ENCODE measurements around the gene SBF1.
"Not testable (repeated sequence)": the region's sequence is repeated elsewhere in the genome, so short reads cannot be mapped to it uniquely, and the experiment has no call there.

The SBF1 gene

GRCh38 chr22:50445880-50446707 lies 28.7 kb downstream of the SBF1 start:
- DNase-seq (ENCODE audit: low spot score) = no peak

- no peak for DNase-seq (ENCODE audit: low spot score)
Measured at GRCh38 chr22:50445071-50445879, 29.6 kb downstream of the SBF1 start.

- no peak for DNase-seq (ENCODE audit: low spot score)
Measured at GRCh38 chr22:50444663-50445062, 30.2 kb downstream of the SBF1 start.

DNA sequence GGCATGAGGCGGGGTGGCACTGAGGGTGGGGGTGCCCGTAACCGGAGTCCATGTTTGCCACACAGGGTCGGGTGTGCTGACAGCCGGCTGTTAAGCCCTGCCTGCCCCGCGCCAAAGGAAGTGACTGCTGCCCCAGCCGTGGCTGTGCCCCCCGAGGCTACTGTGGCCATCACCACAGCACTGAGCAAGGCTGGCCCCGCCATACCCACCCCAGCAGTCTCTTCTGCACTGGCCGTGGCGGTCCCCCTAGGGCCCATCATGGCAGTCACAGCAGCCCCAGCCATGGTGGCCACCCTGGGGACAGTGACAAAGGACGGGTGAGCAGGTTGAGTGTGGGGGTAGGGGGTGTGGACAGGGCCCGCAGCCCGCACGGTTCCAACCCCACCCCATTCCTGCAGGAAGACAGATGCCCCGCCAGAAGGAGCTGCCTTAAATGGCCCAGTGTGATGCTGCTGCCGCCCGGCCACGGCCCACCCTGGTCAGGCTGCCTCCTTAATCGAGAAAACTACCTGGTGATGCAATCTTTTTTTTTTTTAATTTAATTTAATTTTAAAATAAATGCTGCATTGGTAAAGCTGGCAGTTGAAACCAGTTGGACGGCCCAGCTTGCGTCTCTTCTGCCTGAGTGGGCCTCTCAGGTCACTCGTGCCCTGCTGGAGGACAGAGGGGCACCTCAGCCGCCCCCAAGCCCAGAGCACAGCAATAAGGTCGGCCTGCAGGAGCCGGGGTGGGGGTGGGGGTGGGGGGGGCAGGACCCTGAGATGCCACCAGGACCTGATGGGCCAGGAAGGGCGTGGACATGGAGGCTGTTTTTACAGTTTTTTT lies 30.8 kb downstream of the SBF1 start:
- no peak for DNase-seq (ENCODE audit: low spot score)

GRCh38 chr22:50443197-50443596 lies 31.6 kb downstream of the SBF1 start:
- no peak for DNase-seq (ENCODE audit: low spot score)

- DNase-seq (ENCODE audit: low spot score) = no peak
Measured at GRCh38 chr22:50441428-50441993, 33.3 kb downstream of the SBF1 start.

GRCh38 chr22:50440544-50441249 lies 34.1 kb downstream of the SBF1 start:
- no peak for DNase-seq (ENCODE audit: low spot score)

GRCh38 chr22:50439871-50440331 lies 34.9 kb downstream of the SBF1 start:
- DNase-seq (ENCODE audit: low spot score) = no peak

DNA sequence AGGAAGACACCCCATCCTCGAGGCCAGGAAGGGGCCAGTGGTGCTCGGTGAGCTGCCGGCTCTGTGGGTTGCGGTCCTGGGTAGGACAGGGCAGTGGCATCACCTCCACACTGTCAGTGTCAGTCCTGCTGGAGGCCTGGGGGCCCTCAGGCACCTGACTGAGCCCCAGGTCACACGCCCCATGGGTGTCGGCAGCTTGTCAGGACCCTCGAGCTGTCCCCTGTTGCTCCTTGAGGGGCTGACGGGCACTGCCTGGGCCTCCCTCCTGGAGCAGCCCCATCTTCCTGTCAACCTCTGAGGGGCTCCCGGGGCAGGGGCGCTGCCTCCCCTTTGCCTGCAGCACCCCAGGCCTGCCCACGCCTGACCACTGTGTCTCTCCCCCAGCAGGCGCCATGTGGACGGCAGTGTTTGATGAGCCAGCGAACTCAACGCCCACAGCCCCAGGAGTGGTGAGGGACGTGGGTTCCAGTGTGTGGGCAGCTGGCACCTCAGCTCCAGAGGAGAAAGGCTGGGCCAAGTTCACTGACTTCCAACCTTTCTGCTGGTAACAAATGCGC lies 35.4 kb downstream of the SBF1 start:
- no peak for DNase-seq (ENCODE audit: low spot score)

- no peak for DNase-seq (ENCODE audit: low spot score)
Measured at GRCh38 chr22:50438305-50439275, 36.2 kb downstream of the SBF1 start.

DNA sequence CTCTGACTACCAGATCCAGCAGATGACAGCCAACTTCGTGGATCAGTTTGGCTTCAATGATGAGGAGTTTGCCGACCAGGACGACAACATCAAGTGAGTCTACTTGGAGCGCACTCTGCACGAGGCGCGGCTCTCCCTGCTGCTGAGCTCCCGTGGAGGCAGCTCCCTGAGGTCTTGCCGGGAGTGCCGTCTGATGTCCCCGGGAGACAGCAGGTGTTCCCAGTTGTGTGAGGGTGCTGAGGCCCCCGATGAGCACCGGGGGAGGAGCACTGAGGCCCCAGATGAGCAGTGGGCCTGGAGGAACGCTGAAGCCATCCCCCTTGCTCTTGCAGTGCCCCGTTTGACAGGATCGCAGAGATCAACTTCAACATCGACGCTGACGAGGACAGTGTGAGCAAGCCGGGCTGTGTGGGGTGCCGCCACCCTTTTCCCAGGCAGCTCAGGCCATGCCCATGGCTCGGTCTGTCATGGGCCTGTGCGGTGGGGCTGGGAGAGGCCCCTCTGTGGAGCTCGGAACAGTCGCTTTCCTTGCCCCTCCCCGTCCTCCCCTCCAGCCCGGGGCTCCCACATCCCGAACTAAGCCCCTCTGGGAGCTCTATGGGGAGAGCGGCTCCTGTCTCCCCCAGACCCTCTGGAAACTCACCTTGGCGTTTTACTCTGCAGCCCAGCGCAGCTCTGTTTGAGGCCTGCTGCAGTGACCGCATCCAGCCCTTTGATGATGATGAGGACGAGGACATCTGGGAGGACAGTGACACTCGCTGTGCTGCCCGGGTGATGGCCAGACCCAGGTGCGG lies 37.1 kb downstream of the SBF1 start:
- no peak for DNase-seq (ENCODE audit: low spot score)

GRCh38 chr22:50436841-50437341 lies 37.9 kb downstream of the SBF1 start:
- DNase-seq (ENCODE audit: low spot score) = no peak

DNA sequence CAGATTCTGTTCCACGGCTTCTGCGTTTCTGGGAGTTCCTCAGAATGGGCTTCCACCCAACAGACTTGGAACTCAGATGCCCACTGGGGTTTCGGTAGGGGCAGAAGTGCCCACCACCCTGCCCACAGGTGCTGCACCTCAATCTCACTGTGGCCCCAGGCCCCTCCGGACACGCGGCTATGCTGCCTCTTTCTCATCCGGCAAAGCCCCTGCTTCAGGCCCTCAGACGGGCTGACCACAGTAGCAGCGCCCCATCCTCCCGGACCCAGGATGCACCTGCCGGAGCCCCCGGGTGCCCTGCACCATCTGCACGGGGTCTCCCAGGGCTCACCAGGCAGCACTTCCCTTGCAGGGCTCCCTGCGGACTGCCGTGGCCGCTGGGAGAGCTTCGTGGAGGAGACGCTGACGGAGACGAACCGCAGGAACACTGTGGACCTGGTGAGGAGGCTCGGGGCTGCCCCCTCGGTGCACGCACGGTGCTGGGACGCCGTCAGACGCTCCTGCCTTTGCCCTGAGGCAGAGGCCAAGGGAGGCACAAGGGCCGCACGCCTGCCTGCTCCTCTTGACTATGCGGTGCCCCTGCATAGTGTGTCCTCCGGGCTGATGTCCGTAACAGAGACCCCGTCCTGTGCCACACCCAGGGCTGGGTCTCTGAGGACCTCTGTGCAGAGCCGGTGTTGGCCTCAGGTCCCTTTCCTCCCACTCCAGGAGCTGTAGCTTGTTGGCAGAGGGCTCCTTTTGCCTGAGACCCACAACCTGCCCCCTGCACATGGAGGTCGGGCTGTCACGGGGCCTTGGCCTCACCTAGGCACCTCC lies 38.6 kb downstream of the SBF1 start:
- DNase-seq (ENCODE audit: low spot score) = no peak

DNA sequence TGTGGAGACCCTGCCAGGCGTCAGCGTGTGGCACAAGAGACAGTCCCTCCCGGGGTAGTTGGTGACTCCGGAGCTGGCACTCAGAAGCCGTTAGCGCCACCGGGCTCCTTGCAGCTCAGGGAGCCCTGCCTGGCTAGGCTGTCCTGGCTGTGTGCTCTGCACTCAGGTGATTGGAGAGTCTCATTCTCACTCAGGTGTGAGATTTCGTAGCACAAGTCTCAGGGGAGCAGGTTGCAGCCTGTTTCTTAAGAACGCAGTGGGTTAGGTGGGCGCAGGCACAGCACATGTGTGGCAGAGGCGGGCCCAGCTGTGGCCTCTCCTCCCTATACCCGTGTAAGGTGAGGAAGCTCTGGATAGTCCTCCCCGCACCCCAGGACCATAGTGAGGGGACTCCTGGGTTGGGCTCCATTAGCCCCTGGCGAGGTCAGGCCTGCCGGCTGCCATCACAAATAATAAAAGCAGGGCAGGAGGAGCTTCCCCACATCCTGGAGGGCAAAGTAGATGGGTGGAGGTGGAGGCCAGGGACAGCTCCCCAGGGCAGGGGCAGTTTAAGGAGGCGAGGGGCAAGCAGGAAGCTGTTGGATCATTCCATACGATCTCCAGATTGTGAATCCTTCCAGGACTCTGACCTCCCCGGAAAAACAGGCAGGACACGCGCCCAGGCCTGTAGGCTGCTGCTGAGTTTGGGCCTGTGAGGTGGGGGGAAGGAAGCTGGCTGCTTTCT lies 39.4 kb downstream of the SBF1 start:
- DNase-seq (ENCODE audit: low spot score) = no peak

GRCh38 chr22:50434849-50435248 lies 40.0 kb downstream of the SBF1 start:
- DNase-seq (ENCODE audit: low spot score) = no peak

- DNase-seq (ENCODE audit: low spot score) = not testable (repeated sequence)
Measured at GRCh38 chr22:50432877-50433510, 41.8 kb downstream of the SBF1 start.
